GM19043 (cell line): Measurements from ENCODE around the gene ENOX1.
"Not testable (repeated sequence)": the region's sequence is repeated elsewhere in the genome, so short reads cannot be mapped to it uniquely, and the experiment has no call there.

Experiments used
- ATAC-seq: cut with Tn5 transposase; IDR thresholded peaks from one replicate; pipeline ENCODE4 v1.9.1; 2021; ENCODE audit warnings: low read depth; ENCODE audit not compliant: unreplicated experiment

Gene ENOX1

DNA sequence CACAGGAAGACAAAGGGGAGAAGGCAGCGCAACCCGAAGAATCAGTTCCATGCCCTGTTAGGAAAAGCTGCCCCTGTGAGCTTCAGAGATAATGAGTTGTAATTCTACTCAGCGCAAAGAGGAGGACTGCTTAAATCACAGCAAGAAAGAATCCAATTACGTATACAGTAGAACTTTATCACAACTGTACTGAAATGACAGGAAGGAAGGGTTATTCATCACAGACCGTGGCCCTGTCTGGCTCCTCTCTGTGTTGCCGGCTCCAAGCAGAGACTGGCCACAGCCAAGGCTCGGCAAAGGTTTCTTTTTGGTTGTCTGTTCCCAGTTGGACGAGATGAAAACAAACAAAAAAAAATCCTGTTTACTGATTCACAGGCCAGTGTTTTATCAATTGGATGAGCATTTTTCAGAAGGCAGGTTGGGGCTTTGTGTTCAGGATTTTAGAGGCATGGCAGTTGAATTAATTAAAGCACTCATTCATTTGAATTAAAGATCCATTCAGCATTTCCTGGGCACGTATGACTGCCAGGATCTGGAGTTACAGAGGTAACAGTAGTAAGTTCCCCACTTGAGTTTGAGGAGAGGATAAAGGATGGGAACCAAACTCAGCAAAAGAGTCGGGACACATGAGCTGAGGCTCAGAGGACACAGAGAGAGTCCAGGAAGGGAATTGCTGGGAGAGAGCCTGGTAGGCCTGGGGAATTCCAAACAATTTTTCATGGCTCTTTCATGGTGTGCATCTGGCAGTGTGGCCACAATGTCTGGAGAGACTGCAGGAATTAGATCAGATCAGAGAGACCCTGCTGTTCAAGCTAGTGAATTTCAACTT, 422.3 kb downstream of the ENOX1 start:
- no peak for ATAC-seq

DNA sequence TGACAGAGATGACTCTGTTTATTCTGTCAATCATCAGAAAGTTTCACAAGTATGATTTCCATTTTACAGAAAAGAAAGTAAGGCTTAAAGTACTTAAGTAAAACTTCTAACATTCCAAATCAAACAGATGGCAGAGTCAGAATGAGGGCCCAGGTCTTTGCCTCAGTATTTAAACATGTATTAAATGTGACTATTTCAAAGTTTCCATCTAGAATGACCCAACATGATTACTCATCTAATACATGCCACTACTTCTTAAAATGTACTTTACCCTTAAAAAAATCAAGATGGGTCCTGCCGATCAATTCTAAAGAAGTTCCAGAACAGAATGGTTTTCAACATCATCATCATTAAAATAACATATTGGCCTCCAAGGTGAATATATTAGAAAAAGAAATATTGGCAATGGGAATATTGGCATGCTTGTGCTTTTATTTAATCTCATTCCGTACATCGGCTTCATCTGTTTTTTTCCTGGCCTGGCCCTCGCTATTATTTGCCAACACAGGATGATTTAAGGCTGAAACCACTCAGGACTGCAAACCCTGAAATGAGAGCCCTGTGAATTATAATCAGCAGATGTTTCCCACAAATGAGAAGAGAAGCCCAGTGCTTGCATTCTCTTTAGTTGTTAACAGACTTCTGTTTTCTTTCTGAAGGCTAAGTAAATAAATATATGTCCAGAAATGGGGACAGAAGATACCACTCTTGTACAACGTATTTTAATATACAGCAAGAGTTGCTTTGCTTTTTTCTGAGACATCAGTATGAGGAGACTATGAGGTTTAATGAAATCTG, 423.4 kb downstream of the ENOX1 start:
- no peak for ATAC-seq

DNA sequence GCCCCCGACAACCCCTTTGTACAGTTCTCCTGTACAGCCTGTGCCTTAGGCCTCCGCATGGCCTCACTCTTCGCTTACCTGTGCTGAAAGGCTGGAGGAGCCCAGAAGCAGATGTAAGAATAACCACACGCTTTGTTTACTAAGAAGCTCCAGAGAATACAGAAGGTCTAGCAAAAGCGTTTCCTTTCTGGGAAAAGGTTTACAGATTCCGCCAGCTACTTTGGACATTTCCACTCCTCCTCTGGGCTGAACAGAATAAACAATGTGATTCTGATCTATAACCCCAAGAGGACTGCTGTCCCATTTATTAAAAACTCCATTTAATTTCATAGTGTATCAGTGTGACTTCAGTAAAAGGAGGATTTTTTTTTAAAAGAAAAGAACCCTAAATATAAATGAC, 424.2 kb downstream of the ENOX1 start:
- ATAC-seq, result no peak

DNA sequence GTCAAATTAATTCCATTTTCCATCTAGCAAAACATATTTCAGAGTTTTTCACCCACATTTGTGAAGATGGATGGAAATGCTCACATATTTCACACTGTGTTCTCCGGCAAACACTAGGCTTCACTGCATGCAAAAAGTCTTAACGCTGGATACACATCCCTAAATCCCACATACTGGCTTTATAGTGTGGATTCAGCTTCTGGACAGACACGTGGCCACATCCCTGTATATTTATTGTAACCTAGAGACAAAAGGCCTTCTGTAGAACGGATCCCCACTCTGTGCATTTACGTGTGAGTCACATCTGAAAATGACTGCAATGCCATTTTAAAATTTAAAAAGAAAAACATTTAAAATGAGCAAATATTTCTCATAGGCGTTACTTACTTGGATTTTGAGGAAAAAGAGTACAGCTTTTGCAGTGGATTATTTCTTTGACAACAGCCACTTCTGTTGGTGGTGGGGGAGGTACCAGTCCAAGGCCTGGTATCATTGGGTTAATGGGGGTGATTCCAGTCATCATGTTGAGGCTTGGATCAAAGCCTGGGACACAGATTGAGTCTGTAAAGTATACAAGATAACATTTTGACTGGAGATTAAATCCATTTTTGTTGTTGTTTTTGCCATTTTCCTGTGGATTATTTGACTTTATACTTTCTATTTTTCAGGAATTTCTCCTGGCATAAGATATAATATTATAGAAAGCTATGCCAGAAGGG, 425.7 kb downstream of the ENOX1 start:
- no peak for ATAC-seq

DNA sequence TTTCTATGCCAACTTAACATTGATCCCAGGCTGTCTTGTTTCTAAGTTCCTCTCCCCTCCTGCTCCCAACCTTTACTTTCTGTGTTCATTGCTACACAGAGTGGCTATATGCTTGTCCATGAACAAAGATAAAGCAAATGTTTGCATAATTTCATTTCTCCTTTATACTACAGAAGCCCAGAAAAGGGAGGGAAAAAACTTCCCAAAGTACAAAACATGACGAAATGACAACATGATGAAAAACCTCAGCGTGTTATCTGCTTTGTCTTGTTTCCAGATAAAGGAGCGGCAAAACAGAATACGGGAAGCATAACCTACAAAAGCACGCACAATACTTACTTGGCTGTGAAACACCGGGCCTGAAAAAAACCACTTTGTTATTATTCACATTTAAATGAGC, 426.6 kb downstream of the ENOX1 start:
- ATAC-seq, result no peak

DNA sequence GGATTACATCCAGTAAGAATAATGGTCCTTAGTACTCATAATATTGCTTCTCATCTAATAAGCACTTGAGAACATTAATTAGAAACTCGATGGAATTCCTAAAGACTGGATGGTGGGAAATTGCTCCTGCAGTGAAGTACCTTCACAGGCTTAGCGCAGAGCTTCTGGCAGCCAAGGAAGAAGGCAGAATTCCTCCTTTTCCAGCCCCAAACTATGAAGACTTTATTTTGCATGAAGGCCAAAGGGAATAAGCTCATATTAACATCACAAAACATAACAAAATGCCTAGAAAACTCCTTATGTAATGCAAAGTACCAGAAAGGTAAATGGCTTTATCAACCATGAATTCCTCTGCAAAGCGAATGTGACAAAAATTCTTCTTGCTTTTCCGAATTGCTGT, 427.2 kb downstream of the ENOX1 start:
- no peak for ATAC-seq

DNA sequence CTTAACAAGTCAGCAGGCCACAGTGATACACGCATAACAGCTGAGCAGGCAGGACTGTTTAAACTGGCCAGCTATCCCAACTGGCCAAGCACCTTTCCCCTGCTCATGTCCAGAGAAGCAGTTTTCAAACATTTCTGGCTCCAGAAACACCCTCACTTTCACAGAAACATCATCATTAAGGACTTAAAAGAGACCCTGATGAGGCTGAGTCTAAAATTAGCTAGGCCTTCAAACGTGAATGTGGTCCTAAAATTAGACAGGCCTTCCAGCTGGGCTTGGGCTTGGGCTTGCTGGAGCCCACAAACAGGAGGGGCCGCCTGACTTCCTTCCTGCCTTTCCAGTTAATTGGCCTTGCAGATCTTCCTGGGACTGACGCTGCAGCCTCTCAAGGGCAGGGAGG, 429.2 kb downstream of the ENOX1 start:
- ATAC-seq, result no peak

DNA sequence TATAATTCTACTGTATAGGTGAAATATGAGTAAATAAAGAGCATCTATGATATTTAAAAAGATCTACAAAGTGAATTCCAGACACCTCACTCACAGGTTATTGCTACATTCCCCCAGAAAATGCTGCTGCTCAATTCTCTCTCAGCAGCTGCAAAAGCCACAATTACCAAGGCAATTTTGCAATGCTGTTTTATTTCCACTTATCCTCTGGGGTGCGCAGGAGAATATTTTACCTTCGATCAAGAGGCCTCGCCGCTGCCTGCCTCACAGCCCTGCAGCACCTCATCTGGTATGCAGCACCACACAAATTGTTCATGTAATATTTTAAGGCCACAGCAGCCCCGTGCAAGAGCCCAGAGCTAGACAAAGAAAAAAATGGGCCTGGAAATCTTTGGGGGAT, 430.2 kb downstream of the ENOX1 start:
- no peak for ATAC-seq

DNA sequence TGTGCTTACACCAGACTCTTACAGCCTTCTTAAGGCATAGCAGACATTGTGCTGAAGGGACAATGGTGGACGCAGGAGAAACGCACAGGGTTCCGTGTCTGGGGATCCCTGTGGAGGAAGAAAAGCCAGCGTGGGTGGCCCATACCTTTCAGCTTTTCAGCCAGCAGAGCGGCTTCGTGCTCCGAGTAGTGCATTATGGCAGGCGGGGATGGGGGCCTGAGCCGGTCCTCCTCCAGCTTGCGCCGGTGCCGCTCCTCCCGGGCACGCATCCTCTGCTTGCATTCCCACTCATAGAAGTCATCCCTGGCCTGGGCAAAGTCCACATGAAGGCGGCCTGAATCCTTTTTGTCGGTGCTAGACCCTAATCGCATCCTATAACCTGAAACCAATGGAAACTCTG, 431.0 kb downstream of the ENOX1 start:
- no peak for ATAC-seq

DNA sequence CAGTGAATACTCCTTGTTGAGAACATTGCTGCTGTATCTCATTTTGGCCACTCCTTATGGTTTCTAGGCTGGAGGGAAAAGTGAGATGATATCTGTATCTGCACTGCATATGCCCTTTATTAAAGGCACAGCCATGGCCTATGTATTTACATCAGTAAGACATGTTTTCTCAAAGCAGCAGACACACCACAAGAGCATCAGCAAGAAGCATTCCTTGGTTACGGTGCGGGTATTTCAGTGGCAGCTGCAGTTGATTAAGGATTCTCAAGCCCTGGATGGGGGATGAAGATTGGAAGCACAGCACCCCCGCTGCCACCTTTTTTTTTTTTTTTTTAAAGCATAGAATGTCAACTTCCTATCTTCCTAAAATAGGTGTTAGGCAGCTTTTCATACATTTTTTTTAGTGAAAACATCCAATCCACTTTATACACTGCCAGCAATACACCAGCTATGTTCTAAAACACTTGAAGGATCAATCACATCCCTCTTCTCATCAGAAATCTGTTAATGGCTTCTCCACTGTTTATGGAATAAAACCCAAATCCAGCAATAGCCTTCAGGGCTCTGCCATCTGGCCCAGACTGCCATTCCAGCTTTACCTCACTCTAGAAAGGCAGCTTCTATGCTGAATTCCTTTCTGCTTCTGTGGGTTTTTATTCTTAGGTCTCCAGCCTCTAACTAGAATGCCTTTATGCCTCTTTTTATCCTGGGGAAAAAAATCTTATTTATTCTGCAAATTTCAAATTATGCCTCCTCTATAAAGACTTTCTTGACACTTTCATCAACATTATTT, 432.4 kb downstream of the ENOX1 start:
- ATAC-seq, result no peak

DNA sequence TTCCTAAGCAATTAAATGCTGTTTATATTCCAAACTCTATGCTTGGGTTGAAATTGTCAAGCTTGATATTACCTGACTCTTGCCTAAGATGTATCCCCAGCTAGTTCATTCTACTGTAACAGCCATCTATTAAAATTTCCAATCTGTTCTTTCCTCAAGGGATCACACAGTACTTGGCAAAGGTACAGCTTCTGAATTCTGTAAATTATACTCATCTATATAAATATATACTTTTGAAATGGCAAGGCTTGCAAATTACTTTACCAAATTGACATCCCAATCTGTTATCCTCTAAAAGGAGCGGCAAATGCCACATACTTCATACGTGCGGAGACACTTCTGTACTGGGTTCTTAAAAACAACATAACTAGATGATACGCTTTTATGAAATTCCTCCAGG, 433.1 kb downstream of the ENOX1 start:
- ATAC-seq, result no peak

DNA sequence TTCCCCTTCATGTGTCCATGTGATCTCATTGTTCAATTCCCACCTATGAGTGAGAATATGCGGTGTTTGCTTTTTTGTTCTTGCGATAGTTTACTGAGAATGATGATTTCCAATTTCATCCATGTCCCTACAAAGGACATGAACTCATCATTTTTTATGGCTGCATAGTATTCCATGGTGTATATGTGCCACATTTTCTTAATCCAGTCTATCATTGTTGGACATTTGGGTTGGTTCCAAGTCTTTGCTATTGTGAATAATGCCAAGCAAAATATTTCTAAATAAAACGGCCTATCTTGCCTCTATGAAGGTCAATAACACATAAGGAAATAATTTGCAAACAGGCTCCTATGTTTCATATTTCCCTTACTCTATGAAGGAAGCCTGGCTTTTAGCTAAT, 435.2 kb downstream of the ENOX1 start:
- ATAC-seq, result not testable (repeated sequence)

DNA sequence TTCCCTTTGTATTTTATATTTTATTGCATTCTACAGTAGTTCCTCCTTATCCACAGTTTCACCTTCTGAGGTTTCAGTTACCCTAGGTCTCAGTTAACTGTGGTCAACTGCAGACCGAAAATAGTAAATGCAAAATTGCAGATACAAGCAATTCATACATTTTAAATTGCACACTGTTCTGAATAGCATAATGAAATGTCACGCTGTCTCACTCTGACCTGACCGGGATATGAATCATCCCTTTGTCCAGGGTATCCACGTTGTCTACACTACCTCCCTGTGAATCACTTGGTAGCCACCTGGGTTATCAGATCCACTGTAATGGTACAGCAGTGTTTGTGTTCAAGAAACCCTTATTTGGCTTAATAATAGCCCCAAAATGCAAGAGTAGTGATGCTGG, 438.4 kb downstream of the ENOX1 start:
- ATAC-seq, result no peak

DNA sequence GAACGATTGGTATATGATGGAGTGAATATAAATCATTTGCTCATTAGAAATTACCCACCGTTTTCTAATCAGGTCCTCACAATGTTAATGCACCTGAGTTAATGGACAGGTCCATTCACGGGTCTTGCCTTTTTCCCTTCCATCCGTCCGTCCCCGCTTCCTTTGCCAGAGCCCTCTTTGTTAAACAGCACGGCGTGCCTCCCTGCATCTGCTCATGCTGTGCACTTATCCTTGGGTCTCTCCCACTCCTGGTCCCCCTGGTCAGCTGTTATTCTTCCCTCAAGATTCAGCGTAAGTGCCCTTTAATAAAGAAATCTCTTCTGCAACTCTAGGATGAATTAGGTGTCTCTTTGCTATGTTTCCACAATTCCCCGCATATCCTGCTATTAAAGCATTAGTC, 438.9 kb downstream of the ENOX1 start:
- ATAC-seq, result no peak

DNA sequence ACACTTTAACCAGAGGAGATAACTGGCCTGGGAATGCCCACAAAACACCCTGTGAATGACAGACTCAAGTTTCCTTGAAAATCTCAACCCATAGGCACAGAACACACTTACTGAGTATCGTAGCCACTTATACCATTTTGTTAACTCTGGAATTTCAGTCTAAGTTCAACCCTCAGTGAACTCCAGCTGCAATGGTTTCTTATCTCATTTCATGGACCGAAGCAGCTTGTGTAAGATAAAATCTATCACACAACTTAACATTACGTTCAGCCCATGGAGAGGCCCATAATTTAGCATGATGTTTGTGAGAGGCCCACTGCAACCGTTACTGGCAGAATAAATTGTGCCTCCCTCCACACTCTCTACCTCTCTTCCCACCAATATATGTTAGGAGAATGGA, 440.3 kb downstream of the ENOX1 start:
- ATAC-seq, result no peak

DNA sequence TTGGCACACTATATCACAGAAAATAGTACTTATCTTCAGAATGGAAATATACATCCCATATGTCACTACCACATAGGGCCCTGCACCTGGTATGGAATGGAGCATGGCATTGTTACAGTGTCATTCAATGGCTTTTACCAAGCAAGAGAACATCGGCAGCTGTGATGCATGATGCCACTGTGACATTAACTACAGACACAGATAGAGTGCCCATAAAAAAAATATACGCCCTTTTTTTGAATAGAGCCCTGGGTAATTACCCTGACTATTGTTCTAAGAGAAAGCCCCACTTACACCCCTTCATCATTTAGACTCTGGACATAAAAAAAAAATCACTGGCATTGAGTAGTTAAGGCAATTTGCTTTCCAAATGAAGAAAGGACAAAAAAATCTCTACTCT, 443.1 kb downstream of the ENOX1 start:
- no peak for ATAC-seq

DNA sequence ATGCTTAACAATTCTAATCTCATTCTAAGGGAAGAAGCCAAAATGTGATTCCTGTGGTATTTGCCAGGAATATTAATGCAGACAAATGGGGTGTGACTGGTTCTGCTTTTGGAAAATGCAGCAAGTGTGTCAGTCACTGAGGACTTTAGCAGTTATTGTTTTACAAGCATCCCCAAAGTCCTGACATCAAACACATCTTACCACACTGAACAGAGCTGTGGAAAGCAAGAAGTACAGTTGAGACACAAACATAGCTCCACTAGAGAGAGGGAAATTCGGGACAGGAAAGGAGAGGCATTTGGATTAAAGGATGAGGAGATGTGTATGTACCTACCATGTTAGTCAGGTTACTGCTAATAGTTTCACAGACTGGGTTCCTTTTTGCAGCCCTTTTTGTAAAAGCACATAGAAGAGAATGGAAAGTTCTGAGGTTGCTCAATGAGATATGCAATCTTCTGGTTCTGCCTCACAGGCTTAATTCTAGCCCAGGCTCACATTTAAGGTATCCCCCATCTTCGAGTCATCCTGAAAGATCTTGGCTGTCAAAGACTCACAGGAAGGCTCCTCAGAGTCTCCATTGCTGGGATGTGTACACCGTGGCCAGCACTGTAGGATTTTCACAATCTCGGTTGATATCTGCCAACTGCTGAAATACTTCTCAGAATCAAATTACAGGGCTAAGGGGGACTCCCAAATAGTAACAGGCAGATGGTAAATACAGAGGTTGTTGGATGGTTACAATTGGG, 446.8 kb downstream of the ENOX1 start:
- no peak for ATAC-seq

DNA sequence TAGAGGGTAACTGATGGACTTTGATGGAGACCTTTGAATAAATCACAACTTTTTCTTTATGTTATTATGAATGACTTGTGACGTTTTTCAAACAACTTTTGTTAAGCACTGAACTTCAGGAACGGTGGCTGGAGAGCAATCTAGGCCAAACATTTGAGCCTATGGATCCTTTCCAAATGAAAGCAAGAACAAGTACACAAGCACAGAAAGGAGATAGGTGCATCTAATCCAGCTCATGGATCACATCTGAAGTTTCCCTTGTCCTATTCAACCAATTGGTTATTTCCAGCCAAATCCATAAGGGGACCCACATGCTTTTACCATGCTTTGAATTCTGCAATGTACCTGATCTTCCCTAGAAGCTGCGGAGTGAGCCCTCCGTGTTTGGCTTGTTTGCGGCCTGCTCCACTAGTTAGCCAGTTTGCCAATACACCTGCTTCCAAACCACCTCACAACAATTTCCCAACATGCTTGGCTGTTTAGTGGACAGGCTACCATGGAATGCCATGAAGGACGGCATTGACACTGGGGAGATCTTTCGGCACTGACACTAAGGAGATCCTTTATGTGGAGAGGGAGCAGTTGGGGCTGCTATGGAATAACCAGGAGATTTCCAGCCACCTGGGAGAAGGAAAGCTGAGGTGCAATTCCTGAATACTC, 447.5 kb downstream of the ENOX1 start:
- ATAC-seq, result no peak

DNA sequence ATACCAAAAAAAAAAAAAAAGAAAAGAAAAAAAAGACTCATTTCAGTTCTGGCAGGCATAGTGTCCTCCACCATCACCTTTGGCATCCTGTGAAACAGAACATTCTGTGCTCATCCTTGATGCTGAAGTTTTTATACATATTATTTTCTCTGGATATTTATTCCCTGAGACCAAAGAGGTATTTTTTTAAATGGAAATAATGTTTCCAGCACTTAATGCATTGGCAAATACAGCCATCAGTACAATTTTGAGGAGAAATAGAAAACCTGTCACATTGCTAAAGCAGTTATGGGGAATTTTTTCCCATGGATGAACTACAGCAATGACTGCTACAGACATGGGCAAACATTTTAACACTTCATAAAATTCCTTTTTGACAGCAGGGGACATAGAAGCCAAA, 451.0 kb downstream of the ENOX1 start:
- no peak for ATAC-seq
